ENCODE measurements around the gene SSBP3.

Gene SSBP3

GRCh38 chr1:54376430-54377039 is 29.7 kb downstream of the SSBP3 start:
- TF ChIP-seq SPI1 (IDR thresholded peaks at IDR 0.05; ENCODE audit: borderline replicate concordance, low read depth) (no peak), GABPA (IDR thresholded peaks at IDR 0.05; ENCODE audit: low read depth) (no peak), REST (IDR thresholded peaks at IDR 0.05; ENCODE audit: insufficient replicate concordance, low read depth) (no peak), CTCF (IDR thresholded peaks at IDR 0.05; ENCODE audit: insufficient read depth, low read length) (no peak), POLR2AphosphoS5 (IDR thresholded peaks at IDR 0.05; ENCODE audit: low read depth) (no peak)
- H3K4me3 ChIP-seq (replicated peaks; ENCODE audit: insufficient read depth, low read length) = no peak overlapping the region
- DNase-seq (ENCODE audit: low read depth in 1 of 2, low spot score in 1 of 2) = no peak
- H3K27me3 ChIP-seq (ENCODE audit: insufficient read depth, poor library complexity, severe bottlenecking) = no peaks in the 10 kb centered on the region
- H3K27ac ChIP-seq (replicated peaks) = no peak overlapping the region

- TF ChIP-seq CTCF (IDR thresholded peaks at IDR 0.05; ENCODE audit: insufficient read depth, low read length) = no peak
- no peak for TF ChIP-seq POLR2AphosphoS5 (IDR thresholded peaks at IDR 0.05; ENCODE audit: low read depth)
- no peak for TF ChIP-seq SPI1 (IDR thresholded peaks at IDR 0.05; ENCODE audit: borderline replicate concordance, low read depth)
- no peak for TF ChIP-seq REST (IDR thresholded peaks at IDR 0.05; ENCODE audit: insufficient replicate concordance, low read depth)
- no peaks in the 10 kb centered on the region for H3K27me3 ChIP-seq (ENCODE audit: insufficient read depth, poor library complexity, severe bottlenecking)
- DNase-seq (ENCODE audit: low read depth in 1 of 2, low spot score in 1 of 2) = no peak
- no peak overlapping the region for H3K27ac ChIP-seq (replicated peaks)
- no peak overlapping the region for H3K4me3 ChIP-seq (replicated peaks; ENCODE audit: insufficient read depth, low read length)
These were observed 30.3 kb downstream of the SSBP3 start for GRCh38 chr1:54375712-54376429.

GRCh38 chr1:54375298-54375697 is 30.9 kb downstream of the SSBP3 start:
- no peak for TF ChIP-seq CTCF (IDR thresholded peaks at IDR 0.05; ENCODE audit: insufficient read depth, low read length)
- TF ChIP-seq GABPA (IDR thresholded peaks at IDR 0.05; ENCODE audit: low read depth) = no peak
- TF ChIP-seq SPI1 (IDR thresholded peaks at IDR 0.05; ENCODE audit: borderline replicate concordance, low read depth) = no peak
- no peak for TF ChIP-seq REST (IDR thresholded peaks at IDR 0.05; ENCODE audit: insufficient replicate concordance, low read depth)
- no peak for TF ChIP-seq POLR2AphosphoS5 (IDR thresholded peaks at IDR 0.05; ENCODE audit: low read depth)
- no peak overlapping the region for H3K27ac ChIP-seq (replicated peaks)

More at GRCh38 chr1:54375298-54375697, 30.9 kb downstream of the SSBP3 start:
- DNase-seq (ENCODE audit: low read depth in 1 of 2, low spot score in 1 of 2) = no peak
- H3K27me3 ChIP-seq (ENCODE audit: insufficient read depth, poor library complexity, severe bottlenecking) = no peaks in the 10 kb centered on the region
- H3K4me3 ChIP-seq (replicated peaks; ENCODE audit: insufficient read depth, low read length) = no peak overlapping the region

Data from HL-60 (cell line).